Measurements from ENCODE around the gene CDC42SE2. TPM values are rescaled to one million over a fixed set of nuclear protein-coding genes. Genes with fewer than 3 reads are reported as not detected.
"Not testable (repeated sequence)": the region's sequence is repeated elsewhere in the genome, so short reads cannot be mapped to it uniquely, and the experiment has no call there.

The CDC42SE2 gene
- polyA plus RNA-seq, 1 experiment = 6.7 TPM

DNA sequence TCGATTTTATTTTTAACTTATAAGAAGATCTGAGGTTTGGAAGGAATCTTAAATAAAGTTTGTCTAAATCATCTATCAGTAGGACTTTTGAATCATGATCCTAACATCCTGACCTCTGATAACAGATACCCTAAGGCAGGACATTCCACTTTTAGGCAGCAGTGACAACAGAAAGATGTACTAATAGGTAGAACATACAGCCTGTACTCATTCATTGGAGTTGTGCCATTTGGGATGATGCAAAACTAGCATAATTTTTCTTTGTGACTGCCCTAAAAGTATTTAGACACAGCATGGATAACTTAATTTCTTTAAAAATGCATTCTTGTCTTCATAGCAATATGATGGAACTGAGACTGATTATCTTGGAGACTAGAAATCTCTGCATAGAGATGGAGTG lies 39.7 kb downstream of the CDC42SE2 start:
- DNase-seq (ENCODE audit: low read depth) = no peak
- H3K27me3 ChIP-seq (ENCODE audit: control insufficient read depth, insufficient read depth, low read length) = no peaks in the 10 kb centered on the region
- ChIA-PET POLR2A (no interaction called here), CTCF (no interaction called here)
- TF ChIP-seq, protein P1, sequence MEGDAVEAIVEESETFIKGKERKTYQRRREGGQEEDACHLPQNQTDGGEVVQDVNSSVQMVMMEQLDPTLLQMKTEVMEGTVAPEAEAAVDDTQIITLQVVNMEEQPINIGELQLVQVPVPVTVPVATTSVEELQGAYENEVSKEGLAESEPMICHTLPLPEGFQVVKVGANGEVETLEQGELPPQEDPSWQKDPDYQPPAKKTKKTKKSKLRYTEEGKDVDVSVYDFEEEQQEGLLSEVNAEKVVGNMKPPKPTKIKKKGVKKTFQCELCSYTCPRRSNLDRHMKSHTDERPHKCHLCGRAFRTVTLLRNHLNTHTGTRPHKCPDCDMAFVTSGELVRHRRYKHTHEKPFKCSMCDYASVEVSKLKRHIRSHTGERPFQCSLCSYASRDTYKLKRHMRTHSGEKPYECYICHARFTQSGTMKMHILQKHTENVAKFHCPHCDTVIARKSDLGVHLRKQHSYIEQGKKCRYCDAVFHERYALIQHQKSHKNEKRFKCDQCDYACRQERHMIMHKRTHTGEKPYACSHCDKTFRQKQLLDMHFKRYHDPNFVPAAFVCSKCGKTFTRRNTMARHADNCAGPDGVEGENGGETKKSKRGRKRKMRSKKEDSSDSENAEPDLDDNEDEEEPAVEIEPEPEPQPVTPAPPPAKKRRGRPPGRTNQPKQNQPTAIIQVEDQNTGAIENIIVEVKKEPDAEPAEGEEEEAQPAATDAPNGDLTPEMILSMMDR (IDR thresholded peaks at IDR 0.05; ENCODE audit: insufficient read depth, low read depth, low read length) = no peak
- no peak overlapping the region for H3K4me3 ChIP-seq (ENCODE audit: low read depth, low read length)
- H3K36me3 ChIP-seq (ENCODE audit: control insufficient read depth, insufficient read depth, low read length) = no peaks in the 10 kb centered on the region

DNA sequence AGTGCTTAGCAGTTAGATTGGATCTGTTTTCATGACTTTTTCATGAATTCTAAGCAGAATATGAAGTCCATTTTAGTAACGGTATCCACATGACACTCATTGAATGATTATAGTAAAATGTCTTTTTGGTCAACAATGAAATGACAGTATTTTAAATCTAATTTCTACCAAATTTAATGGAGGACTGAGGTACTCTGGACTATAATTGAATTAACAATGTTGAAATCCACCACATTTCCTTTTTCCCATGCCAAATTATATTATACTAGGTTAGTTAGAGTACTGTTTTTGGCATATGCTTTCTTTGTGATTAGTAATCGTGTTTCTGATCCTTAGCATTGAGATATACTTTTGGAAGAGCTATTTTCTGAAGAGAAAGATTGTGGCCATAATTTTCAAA lies 40.6 kb downstream of the CDC42SE2 start:
- Histone ChIP-seq H3K36me3 (ENCODE audit: control insufficient read depth, insufficient read depth, low read length) (no peaks in the 10 kb centered on the region), H3K4me3 (ENCODE audit: low read depth, low read length) (no peak overlapping the region), H3K27me3 (ENCODE audit: control insufficient read depth, insufficient read depth, low read length) (no peaks in the 10 kb centered on the region)
- POLR2A ChIA-PET = no interaction called here
- DNase-seq (ENCODE audit: low read depth) = no peak
- CTCF ChIA-PET = no interaction called here
- TF ChIP-seq, protein P1 (IDR thresholded peaks at IDR 0.05; ENCODE audit: insufficient read depth, low read depth, low read length) = no peak

DNA sequence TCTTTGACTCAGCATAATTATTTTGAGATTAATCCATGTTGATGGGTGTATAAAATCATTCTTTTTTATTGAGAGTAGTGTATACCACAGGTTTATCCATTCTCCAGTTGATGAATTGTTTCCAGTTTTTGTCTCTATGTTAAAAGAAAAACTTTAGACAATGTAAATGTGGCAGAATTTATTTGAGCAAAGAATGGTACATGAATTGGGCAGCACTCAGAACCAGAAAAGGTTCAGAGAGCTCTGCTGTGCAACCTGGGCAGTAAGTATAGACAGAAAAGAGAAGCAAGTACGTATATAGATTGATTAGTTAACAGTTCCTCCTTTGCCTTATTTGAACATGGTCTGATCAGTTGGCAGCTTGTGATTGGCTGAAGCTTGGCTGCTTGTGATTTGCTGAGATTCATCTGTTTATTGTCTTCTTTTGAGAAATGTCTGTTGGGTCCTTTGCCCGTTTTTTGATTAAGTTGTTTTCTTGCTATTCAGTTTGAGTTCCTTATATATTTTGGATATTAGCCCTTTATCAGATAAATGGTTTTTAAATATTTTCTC lies 41.4 kb downstream of the CDC42SE2 start:
- no peak overlapping the region for H3K4me3 ChIP-seq (ENCODE audit: low read depth, low read length)
- ChIA-PET POLR2A (no interaction called here), CTCF (no interaction called here)
- H3K27me3 ChIP-seq (ENCODE audit: control insufficient read depth, insufficient read depth, low read length) = no peaks in the 10 kb centered on the region
- TF ChIP-seq, protein P1 (IDR thresholded peaks at IDR 0.05; ENCODE audit: insufficient read depth, low read depth, low read length) = no peak
- DNase-seq (ENCODE audit: low read depth) = no peak
- no peaks in the 10 kb centered on the region for H3K36me3 ChIP-seq (ENCODE audit: control insufficient read depth, insufficient read depth, low read length)

DNA sequence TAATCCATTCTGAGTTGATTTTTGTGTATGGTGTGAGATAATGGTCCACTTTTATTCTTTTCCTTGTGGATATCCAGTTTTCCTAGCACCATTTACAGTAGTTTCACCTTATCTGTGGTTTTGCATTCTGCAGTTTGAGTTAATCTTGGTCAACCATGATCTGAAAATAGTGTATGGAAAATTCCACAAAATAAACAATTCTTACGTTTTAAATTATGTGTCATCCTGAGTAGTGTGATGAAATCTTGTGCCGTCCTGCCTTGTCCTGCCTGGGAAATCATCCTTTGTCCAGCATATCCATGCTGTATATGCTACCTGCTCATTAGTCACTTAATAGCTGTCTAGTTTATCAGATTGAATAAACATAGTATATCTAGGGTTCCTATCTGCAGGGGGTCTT lies 42.1 kb downstream of the CDC42SE2 start:
- Histone ChIP-seq H3K27me3 (ENCODE audit: control insufficient read depth, insufficient read depth, low read length) (no peaks in the 10 kb centered on the region), H3K36me3 (ENCODE audit: control insufficient read depth, insufficient read depth, low read length) (no peaks in the 10 kb centered on the region), H3K4me3 (ENCODE audit: low read depth, low read length) (no peak overlapping the region)
- DNase-seq (ENCODE audit: low read depth) = no peak
- TF ChIP-seq, protein P1 (IDR thresholded peaks at IDR 0.05; ENCODE audit: insufficient read depth, low read depth, low read length) = no peak
- ChIA-PET POLR2A (no interaction called here), CTCF (no interaction called here)

DNA sequence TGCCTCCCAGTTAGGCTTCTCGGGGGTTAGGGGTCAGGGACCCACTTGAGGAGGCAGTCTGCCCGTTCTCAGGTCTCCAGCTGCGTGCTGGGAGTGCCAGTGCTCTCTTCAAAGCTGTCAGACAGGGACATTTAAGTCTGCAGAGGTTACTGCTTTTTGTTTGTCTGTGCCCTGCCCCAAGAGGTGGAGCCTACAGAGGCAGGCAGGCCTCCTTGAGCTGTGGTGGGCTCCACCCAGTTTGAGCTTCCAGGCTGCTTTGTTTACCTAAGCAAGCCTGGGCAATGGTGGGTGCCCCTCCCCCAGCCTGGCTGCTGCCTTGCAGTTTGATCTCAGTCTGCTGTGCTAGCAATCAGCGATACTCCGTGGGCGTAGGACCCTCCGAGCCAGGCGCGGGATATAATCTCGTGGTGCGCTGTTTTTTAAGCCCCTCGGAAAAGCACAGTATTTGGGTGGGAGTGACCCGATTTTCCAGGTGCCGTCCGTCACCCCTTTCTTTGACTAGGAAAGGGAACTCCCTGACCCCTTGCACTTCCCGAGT lies 48.5 kb downstream of the CDC42SE2 start:
- POLR2A ChIA-PET; H3K27me3 ChIP-seq (ENCODE audit: control insufficient read depth, insufficient read depth, low read length); CTCF ChIA-PET; DNase-seq (ENCODE audit: low read depth); H3K4me3 ChIP-seq (ENCODE audit: low read depth, low read length); H3K36me3 ChIP-seq (ENCODE audit: control insufficient read depth, insufficient read depth, low read length): not testable (repeated sequence)

DNA sequence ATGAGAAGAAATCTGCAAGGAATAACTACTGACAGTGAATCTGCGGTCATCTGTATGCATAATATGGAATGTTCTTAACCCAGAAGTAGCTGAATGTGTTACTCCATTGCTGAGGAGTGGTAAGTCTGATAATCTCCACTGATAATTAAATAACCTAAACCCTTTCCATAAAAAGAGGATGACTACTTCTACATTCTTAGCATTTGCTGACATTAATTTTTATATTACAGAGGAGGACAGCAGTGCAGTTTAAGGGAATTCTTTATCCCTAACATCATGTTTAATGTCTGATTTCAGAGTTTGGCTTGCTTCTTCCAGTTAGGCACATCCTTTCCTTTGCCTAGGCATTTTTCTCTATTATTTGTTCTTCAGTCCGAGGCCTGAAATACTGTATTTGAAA lies 52.2 kb downstream of the CDC42SE2 start:
- H3K4me3 ChIP-seq (ENCODE audit: low read depth, low read length) = no peak overlapping the region
- TF ChIP-seq, protein P1 (IDR thresholded peaks at IDR 0.05; ENCODE audit: insufficient read depth, low read depth, low read length) = no peak
- no peaks in the 10 kb centered on the region for H3K36me3 ChIP-seq (ENCODE audit: control insufficient read depth, insufficient read depth, low read length)
- no peak for DNase-seq (ENCODE audit: low read depth)
- CTCF ChIA-PET = no interaction called here
- no peaks in the 10 kb centered on the region for H3K27me3 ChIP-seq (ENCODE audit: control insufficient read depth, insufficient read depth, low read length)
- POLR2A ChIA-PET = no interaction called here

All from BJ (cell line).